Measurements from ENCODE around the gene CCR8.
"Not testable (repeated sequence)": the region's sequence is repeated elsewhere in the genome, so short reads cannot be mapped to it uniquely, and the experiment has no call there.

Gene CCR8

GRCh38 chr3:39351134-39351533, 21.6 kb downstream of the CCR8 start:
- not testable (repeated sequence) for DNase-seq

GRCh38 chr3:39353168-39353927, 23.8 kb downstream of the CCR8 start:
- not testable (repeated sequence) for DNase-seq

GRCh38 chr3:39358333-39358732, 28.8 kb downstream of the CCR8 start:
- no peak for DNase-seq

DNA sequence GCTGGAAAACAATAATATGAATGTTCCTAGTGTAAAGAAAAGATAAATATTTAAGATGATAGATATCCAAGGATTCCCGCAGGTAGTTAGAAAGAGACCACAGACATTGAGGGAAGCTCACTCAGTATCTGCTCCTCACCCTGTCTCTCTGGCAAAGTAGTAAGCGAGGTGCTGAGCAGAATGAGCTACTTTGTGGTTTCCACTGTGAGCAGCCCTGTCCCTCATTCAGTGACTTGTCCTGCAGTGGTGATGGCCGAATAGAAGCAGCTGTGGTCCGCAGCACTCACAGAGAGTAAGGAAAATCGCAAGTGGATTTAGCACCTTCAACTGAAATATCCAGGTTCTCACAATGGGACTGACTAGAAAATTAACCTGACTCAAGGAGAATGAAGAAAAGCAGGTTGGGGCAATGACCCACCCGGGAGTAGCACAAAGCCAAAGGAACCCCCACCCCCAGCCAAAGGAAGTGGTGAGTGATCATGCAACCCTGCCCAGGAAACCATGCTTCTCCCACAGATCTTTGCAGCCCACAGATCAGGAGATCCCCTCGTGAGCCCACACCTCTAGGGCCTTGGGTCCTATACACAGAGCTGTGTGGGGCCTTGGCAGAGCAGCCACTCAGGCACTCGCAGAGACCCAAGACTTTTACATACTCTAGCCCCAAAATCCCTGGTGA, 31.9 kb downstream of the CCR8 start:
- peak; percentile 22 to 38 for DNase-seq

- DNase-seq, result no peak
Observed at GRCh38 chr3:39362192-39362591, 32.7 kb downstream of the CCR8 start.

- no peak for DNase-seq
Observed at GRCh38 chr3:39362812-39363211, 33.3 kb downstream of the CCR8 start.

- not testable (repeated sequence) for DNase-seq
Observed at GRCh38 chr3:39370450-39370849, 40.9 kb downstream of the CCR8 start.

GRCh38 chr3:39372833-39373232, 43.3 kb downstream of the CCR8 start:
- DNase-seq, result no peak

DNA sequence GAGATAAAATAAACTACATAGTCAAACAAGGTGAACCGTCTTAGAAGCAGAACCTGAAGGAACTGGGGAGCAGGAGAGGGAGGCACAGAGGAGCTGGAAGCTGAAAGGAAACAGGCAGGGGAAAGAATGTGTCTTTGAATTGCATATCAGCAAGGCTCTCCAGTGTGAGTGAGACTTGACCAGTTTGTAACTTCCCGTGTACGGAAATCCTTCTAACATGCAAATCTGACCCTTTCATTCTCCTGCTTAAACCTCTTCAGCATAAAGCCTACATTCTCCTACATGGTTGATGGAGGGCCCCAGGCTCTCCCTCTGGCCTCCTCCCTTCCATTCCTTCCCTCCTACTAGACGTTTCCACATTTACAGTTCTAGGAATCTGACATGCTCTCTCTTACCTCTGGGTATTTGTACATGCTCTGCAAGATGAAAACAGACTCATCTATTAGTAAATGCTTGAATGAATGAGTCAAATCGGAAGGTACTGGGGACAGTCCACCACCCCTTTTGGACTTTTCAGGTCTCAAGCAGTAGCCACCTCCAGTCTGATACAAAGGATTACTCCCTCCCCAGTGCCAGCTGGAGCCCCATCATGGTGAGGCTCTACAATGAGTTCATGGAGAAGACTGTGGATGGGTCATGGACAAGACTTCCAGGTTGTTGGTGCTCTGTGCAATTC, 47.6 kb downstream of the CCR8 start:
- DNase-seq, result no peak

DNA sequence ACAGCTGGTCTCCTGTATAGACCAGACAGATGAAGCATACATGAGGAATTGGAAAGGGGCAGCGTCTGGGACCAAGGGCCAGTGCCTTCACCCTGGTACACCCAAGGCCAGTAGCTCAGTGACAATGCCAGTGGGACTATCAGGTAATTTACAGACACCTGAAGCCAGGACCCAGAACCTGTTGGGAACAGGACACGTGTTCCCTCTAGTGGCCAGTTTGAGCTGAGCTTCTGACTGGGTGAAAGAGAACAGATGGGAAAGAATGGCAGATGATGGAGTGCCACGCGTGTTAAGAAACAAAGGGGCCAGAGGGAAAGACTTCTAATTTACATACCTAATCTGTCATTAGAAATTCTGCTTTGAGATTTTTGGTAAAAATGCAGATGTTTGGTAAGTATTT, 48.6 kb downstream of the CCR8 start:
- DNase-seq, result peak in 1 of 2 donors; percentile 33

DNA sequence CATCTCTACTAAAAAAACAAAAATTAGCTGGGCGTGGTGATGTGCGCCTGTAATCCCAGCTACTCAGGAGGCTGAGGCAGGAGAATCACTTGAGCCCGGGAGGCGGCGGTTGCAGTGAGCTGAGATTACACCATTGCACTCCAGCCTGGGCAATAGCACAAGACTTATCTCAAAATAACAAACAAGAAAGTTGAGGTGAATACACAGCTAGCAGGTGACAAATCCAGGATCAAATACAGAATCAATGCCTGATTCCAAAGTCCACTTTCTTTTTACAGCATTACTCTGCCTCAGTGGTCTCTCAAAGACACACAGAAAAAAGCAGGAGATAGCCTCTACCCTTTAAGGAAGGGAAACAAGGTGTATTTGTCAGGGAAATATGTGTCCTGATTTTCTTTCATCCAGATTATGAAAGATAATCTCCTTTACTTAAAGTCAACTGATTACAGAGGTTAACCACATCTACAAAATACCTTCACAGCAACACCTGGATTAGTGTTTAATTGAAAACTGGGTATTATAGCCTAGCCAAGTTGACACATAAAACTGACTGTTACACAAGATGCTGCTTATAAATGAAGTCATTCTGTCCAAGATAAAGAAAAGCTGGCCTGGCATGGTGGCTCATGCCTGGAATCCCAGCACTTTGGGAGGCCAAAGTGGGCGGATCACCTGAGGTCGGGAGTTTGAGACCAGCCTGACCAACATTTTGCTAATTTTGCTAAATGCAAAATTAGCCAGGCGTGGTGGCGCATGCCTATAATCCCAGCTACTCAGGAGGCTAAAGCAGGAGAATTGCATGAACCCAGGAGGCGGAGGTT, 49.7 kb downstream of the CCR8 start:
- no peak for DNase-seq

- DNase-seq, result no peak
Observed at GRCh38 chr3:39379778-39380155, 50.3 kb downstream of the CCR8 start.

DNA sequence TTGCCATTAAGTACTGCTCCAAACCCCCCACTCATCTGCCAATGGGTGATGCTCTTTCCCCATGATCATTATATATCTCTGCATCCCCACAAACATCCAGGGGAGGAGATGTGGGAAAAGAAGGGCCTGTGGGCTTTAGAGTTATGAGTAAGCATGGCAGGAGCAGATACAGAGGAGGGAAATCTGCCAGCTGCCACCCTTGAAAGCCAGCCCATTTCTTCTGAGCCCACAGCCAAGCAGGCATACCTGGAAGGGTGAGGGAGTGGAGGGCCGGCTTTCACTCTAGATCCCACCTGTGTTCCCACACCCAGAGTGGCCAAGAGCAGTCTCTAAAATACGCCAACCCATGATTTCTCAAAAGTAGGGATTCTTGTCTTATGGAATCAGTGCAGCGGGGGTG, 51.9 kb downstream of the CCR8 start:
- no peak for DNase-seq

Measured in inflammatory macrophage treated with lipopolysaccharide for 1 hour (primary cell).